ENCODE data around the gene PM20D1. TPM values are rescaled to one million over a fixed set of nuclear protein-coding genes. Genes with fewer than 3 reads are reported as not detected.

The PM20D1 gene
- total RNA-seq, 2 experiments from 2014 or later: 0.50 to 1.3 TPM

GRCh38 chr1:205787287-205787916 is 62.5 kb downstream of the PM20D1 start:
- no peak for ATAC-seq (ENCODE audit: low read depth)
- no peak for DNase-seq
- Mint-ChIP-seq H3K36me3 (peaks cover 4% of the 10 kb centered on the region), H3K4me3 (no peak overlapping the region), H3K27me3 (no peaks in the 10 kb centered on the region), H3K27ac (no peak overlapping the region), H3K9me3 (no peaks in the 10 kb centered on the region), H3K4me1 (peaks cover 8% of the 10 kb centered on the region)
- POLR2A ChIA-PET: no interaction called here

DNA sequence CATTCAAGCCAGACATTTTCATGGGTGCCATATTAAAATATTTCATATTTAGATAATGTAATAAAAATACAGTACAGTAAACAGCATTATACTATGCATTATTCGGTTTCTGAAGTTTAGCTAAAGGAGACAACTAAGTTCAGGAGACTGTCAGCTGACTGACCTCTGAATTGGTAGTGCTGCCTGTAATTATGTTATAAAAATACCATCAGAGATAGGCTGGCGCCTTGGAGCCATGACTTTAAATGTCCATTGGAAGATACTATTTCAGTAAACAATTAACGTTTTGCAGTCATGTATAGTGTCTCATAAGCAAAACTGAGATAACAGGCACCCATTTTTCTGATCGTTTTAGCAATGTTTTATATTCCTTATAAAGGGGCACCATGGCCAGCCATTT is 63.3 kb downstream of the PM20D1 start:
- H3K36me3 Mint-ChIP-seq: peaks cover 4% of the 10 kb centered on the region
- ATAC-seq (ENCODE audit: low read depth) (no peak), DNase-seq (no peak)
- POLR2A ChIA-PET: no interaction called here
- H3K27me3 Mint-ChIP-seq: no peaks in the 10 kb centered on the region
- no peaks in the 10 kb centered on the region for H3K9me3 Mint-ChIP-seq
- H3K4me1 Mint-ChIP-seq: peaks cover 11% of the 10 kb centered on the region
- H3K4me3 Mint-ChIP-seq: no peak overlapping the region
- no peak overlapping the region for H3K27ac Mint-ChIP-seq

- no peak for DNase-seq
- POLR2A ChIA-PET: no interaction called here
- Mint-ChIP-seq H3K4me3 (no peak overlapping the region), H3K36me3 (peaks cover 2% of the 10 kb centered on the region), H3K27me3 (peaks cover 1% of the 10 kb centered on the region), H3K27ac (no peak overlapping the region), H3K9me3 (no peaks in the 10 kb centered on the region), H3K4me1 (peaks cover 10% of the 10 kb centered on the region)
- no peak for ATAC-seq (ENCODE audit: low read depth)
These were observed 64.5 kb downstream of the PM20D1 start for GRCh38 chr1:205785446-205785845.

GRCh38 chr1:205783904-205784303 is 66.0 kb downstream of the PM20D1 start:
- Mint-ChIP-seq H3K27ac (no peak overlapping the region), H3K36me3 (no peaks in the 10 kb centered on the region), H3K9me3 (no peaks in the 10 kb centered on the region), H3K4me1 (peaks cover 10% of the 10 kb centered on the region), H3K4me3 (no peak overlapping the region), H3K27me3 (peaks cover 2% of the 10 kb centered on the region)
- no peak for ATAC-seq (ENCODE audit: low read depth)
- no peak for DNase-seq
- POLR2A ChIA-PET: interaction anchor here (0.7 kb wide), 1 partner anchor 18 kb away, joined by 4 read pairs; no protein-coding TSS in a partner anchor

- no peak for ATAC-seq (ENCODE audit: low read depth)
- H3K4me1 Mint-ChIP-seq: peaks cover 10% of the 10 kb centered on the region
- peaks cover 2% of the 10 kb centered on the region for H3K27me3 Mint-ChIP-seq
- DNase-seq: no peak
- no peak overlapping the region for H3K27ac Mint-ChIP-seq
- H3K4me3 Mint-ChIP-seq: no peak overlapping the region
- no peaks in the 10 kb centered on the region for H3K36me3 Mint-ChIP-seq
- no peaks in the 10 kb centered on the region for H3K9me3 Mint-ChIP-seq
- POLR2A ChIA-PET: interaction anchor here (1.3 to 1.7 kb wide), 2 partner anchors 9 to 125 kb away, joined by 6 read pairs; no protein-coding TSS in a partner anchor
These were observed 66.5 kb downstream of the PM20D1 start for GRCh38 chr1:205783433-205783795.

DNA sequence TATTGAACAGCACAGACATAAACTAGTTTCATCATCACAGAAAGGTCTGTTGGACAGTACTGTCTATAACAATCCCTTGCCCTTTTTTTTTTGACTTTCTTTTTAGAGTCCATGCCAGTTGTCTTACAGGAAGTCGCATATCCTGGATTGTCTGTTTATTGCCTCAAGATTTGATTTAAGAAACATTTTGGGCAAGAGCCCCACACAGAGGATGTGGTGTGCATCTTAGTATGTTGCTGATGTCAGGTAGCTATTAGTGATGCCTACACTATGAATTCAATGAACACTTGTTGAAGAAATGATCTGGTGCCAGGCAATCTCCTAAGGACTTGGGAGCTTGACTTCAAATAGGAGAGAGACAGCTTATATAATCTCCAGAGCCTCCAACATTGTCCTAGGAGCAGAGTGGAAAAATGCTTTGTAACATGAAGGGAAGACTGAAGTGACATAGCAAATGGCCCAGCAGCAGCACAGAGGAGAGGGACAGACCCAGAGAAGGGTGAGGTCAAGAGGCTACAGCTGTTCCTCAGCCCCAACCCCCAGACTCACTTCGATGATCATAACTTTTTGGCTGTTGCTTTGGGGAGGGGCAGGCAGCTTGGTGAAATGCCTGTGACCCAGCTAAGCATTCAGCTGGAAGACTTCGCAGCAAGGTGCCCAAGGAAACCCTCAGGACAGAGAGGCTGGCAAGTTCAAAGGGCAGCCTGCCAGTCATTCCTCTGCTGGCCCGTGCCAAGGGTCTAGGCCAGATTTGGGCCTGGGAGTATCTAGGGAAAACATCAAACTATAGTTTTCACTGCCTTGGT is 67.1 kb downstream of the PM20D1 start:
- peak overlapping the region; percentile 46 for H3K4me3 Mint-ChIP-seq
- peak overlapping the region; percentile 83 for H3K27ac Mint-ChIP-seq
- H3K36me3 Mint-ChIP-seq: no peaks in the 10 kb centered on the region
- POLR2A ChIA-PET: interaction anchor here (0.5 to 1.7 kb wide), 5 partner anchors 8 to 186 kb away, joined by 3 to 15 read pairs (median 6); partner anchors contain the start of gene NUCKS1
- H3K9me3 Mint-ChIP-seq: no peaks in the 10 kb centered on the region
- peak; percentile 97 for ATAC-seq (ENCODE audit: low read depth)
- DNase-seq: no peak
- H3K4me1 Mint-ChIP-seq: peaks cover 14% of the 10 kb centered on the region
- peaks cover 2% of the 10 kb centered on the region for H3K27me3 Mint-ChIP-seq

- POLR2A ChIA-PET: no interaction called here
- ATAC-seq (ENCODE audit: low read depth): no peak
- no peak for DNase-seq
- Mint-ChIP-seq H3K4me1 (peaks cover 24% of the 10 kb centered on the region), H3K4me3 (no peak overlapping the region), H3K27ac (no peak overlapping the region), H3K9me3 (no peaks in the 10 kb centered on the region), H3K27me3 (peaks cover 2% of the 10 kb centered on the region), H3K36me3 (no peaks in the 10 kb centered on the region)
These were observed 69.6 kb downstream of the PM20D1 start for GRCh38 chr1:205780335-205780734.

Other genes with a start within 250 kb of the PM20D1 start
- 100 to 1,000 TPM; 124 to 141 TPM for gene ELK4, start 218.1 kb downstream of the PM20D1 start, total RNA-seq
- gene SLC45A3, start 169.6 kb downstream of the PM20D1 start, total RNA-seq: under 1 TPM; 0.17 to 0.31 TPM
- 100 to 1,000 TPM; 200 to 211 TPM for gene NUCKS1, start 100.0 kb downstream of the PM20D1 start, total RNA-seq
- gene RAB29, start 74.7 kb downstream of the PM20D1 start, total RNA-seq: 10 to 100 TPM; 48.5 to 50.6 TPM
- 10 to 100 TPM; 16.8 to 19.6 TPM for gene SLC41A1, start 36.9 kb downstream of the PM20D1 start, total RNA-seq
- not detected for gene SLC26A9, start 93.3 kb upstream of the PM20D1 start, total RNA-seq
- gene RAB7B, start 153.3 kb upstream of the PM20D1 start, total RNA-seq: under 1 TPM; 0.80 to 0.91 TPM
- gene CTSE, start 173.8 kb upstream of the PM20D1 start, total RNA-seq: not detected
- not detected for gene RHEX, start 203.0 kb upstream of the PM20D1 start, total RNA-seq

Measured in activated naive CD8-positive, alpha-beta T cell treated with anti-CD3 and anti-CD28 coated beads, Interleukin-2, amount 10 ng/mL, durations not matched to agents 7 days and 5 days (primary cell).